Measurements from ENCODE around the gene IFITM10. TPM values are rescaled to one million over a fixed set of nuclear protein-coding genes. Genes with fewer than 3 reads are reported as not detected.

IFITM10 gene
- total RNA-seq, 1 experiment from 2014 or later: 0.59 TPM

- no peak for TF ChIP-seq CTCF (conservative IDR thresholded peaks at IDR 0.05)
- Mint-ChIP-seq H3K4me1 (no peaks in the 10 kb centered on the region), H3K4me3 (no peak overlapping the region), H3K36me3 (ENCODE audit: insufficient read depth in 1 of 3, low read depth in 3 of 3) (no peaks in the 10 kb centered on the region; a peak in 1 of 7 replicates), H3K9me3 (peaks cover 3 to 5% of the 10 kb centered on the region in 2 experiments; a peak in 2 of 5 replicates), H3K27me3 (ENCODE audit: low read depth) (peaks cover 37% of the 10 kb centered on the region), H3K27ac (no peak overlapping the region)
- no peak overlapping the region for H3K14ac ChIP-seq (ENCODE audit: insufficient read depth, low read length)
- no peak overlapping the region for H2BK15ac ChIP-seq (ENCODE audit: low read depth, low read length)
- H3K79me1 ChIP-seq (ENCODE audit: insufficient read depth, low read depth, low read length, poor library complexity, severe bottlenecking): no peaks in the 10 kb centered on the region
- H3K4me1 ChIP-seq (ENCODE audit: insufficient read depth, low read length): no peaks in the 10 kb centered on the region
- no peak for DNase-seq
- no peak overlapping the region for H3T11ph ChIP-seq (ENCODE audit: low read length)
- no peak overlapping the region for H3K4ac ChIP-seq (ENCODE audit: low read depth, low read length)
- no peak overlapping the region for H4K91ac ChIP-seq (ENCODE audit: insufficient read length, low read depth, low read length)
- H3K9me3 ChIP-seq (ENCODE audit: control insufficient read depth, low read depth, low read length): no peaks in the 10 kb centered on the region
- H3K9ac ChIP-seq (ENCODE audit: extremely low read depth, insufficient read length, low read length): no peak overlapping the region
- H4K5ac ChIP-seq (ENCODE audit: insufficient read length, low read depth, low read length): no peak overlapping the region
- H3K23me2 ChIP-seq (ENCODE audit: insufficient read length, low read depth, low read length, poor library complexity, severe bottlenecking): no peaks in the 10 kb centered on the region
- H2BK5ac ChIP-seq (ENCODE audit: insufficient read length, low read length): no peak overlapping the region
- H3K4me2 ChIP-seq (ENCODE audit: insufficient read depth, insufficient read length, low read length): no peak overlapping the region
- H3K27me3 ChIP-seq (ENCODE audit: insufficient read depth, low read length): no peaks in the 10 kb centered on the region; the same call in 1 of the 2 replicates
- H4K20me1 ChIP-seq (ENCODE audit: control insufficient read depth, insufficient read depth, insufficient read length): no peaks in the 10 kb centered on the region
- H3K18ac ChIP-seq (ENCODE audit: insufficient read length, low read depth, low read length): no peak overlapping the region
- H3K56ac ChIP-seq (ENCODE audit: insufficient read length, low read depth, low read length): no peak overlapping the region
- H4K8ac ChIP-seq (replicated peaks; ENCODE audit: insufficient read length, low read depth, low read length): no peak overlapping the region
- no peak overlapping the region for H2AK5ac ChIP-seq (ENCODE audit: insufficient read length, low read length)
- WGBS (ENCODE audit: extremely low coverage, insufficient read length, low lambda C conversion rate): no CpG with 5 or more reads among the region's 8 CpGs
- no peak overlapping the region for H2BK12ac ChIP-seq (ENCODE audit: insufficient read length, low read depth, low read length)
- no peak overlapping the region for H3K27ac ChIP-seq (ENCODE audit: insufficient read length, low read depth, low read length)
- H2BK120ac ChIP-seq (ENCODE audit: low read depth, low read length, poor library complexity, severe bottlenecking): no peak overlapping the region
- no peak overlapping the region for H3K23ac ChIP-seq (ENCODE audit: insufficient read length, low read depth, low read length)
- no peak overlapping the region for H2BK20ac ChIP-seq (ENCODE audit: low read depth, low read length, poor library complexity, severe bottlenecking)
- no peaks in the 10 kb centered on the region for H3K79me2 ChIP-seq (ENCODE audit: insufficient read depth, low read length)
- H2AFZ ChIP-seq (ENCODE audit: low read length): no peak overlapping the region
Observed at GRCh38 chr11:1719781-1720180, 30.6 kb downstream of the IFITM10 start.

Data from H9 (cell line).